ENCODE measurements around the gene PLEKHG4B. TPM values are rescaled to one million over a fixed set of nuclear protein-coding genes. Genes with fewer than 3 reads are reported as not detected.
"Not testable (repeated sequence)": the region's sequence is repeated elsewhere in the genome, so short reads cannot be mapped to it uniquely, and the experiment has no call there.

PLEKHG4B gene
- total and polyA plus RNA-seq, 8 donors: 0.21 to 0.75 (median 0.38) TPM

- intact Hi-C loops (cut with DNase I): no loop called here
- Histone ChIP-seq H3K27me3 (peaks cover 0 to 7% (median 0%) of the 10 kb centered on the region in 4 donors), H3K9me3 (no peaks in the 10 kb centered on the region), H3K36me3 (no peaks in the 10 kb centered on the region), H3K27ac (no peak overlapping the region), H3K4me1 (no peaks in the 10 kb centered on the region), H3K4me3 (no peak overlapping the region)
- ATAC-seq (no peak), FAIRE-seq (no peak), DNase-seq (no peak)
- WGBS, 2 donors: 55 to 63% methylated on average over 3 of the region's 3 CpGs
- no peak for TF ChIP-seq CTCF (IDR thresholded peaks at IDR 0.05)
Observed at GRCh38 chr5:99815-100214, 7.8 kb downstream of the PLEKHG4B start.

- no peak overlapping the region for H3K4me3 ChIP-seq
- no peaks in the 10 kb centered on the region for H3K9me3 ChIP-seq
- no peak for TF ChIP-seq CTCF (IDR thresholded peaks at IDR 0.05)
- FAIRE-seq: no peak
- no peak for ATAC-seq
- intact Hi-C loops (cut with DNase I): no loop called here
- peaks cover 0 to 7% (median 0%) of the 10 kb centered on the region in 4 donors for H3K27me3 ChIP-seq
- no peak overlapping the region for H3K27ac ChIP-seq
- H3K36me3 ChIP-seq: no peaks in the 10 kb centered on the region
- WGBS, 2 donors: 59 to 73% methylated on average over 15 of the region's 15 CpGs
- no peak for DNase-seq
- no peaks in the 10 kb centered on the region for H3K4me1 ChIP-seq
Observed at GRCh38 chr5:102411-103043, 10.6 kb downstream of the PLEKHG4B start.

GRCh38 chr5:104106-104505 is 12.1 kb downstream of the PLEKHG4B start:
- intact Hi-C loops (cut with DNase I); ATAC-seq; H3K36me3 ChIP-seq; H3K4me1 ChIP-seq; FAIRE-seq; H3K4me3 ChIP-seq; H3K27me3 ChIP-seq; H3K9me3 ChIP-seq; DNase-seq; H3K27ac ChIP-seq: not testable (repeated sequence)
- 75 to 87% methylated on average over 9 of the region's 9 CpGs for WGBS, 2 donors

GRCh38 chr5:104778-105296 is 12.9 kb downstream of the PLEKHG4B start:
- Histone ChIP-seq H3K27ac (no peak overlapping the region), H3K27me3 (peaks cover 0 to under 1% (median 0%) of the 10 kb centered on the region in 4 donors), H3K36me3 (no peaks in the 10 kb centered on the region), H3K4me3 (no peak overlapping the region), H3K9me3 (no peaks in the 10 kb centered on the region), H3K4me1 (no peaks in the 10 kb centered on the region)
- FAIRE-seq: no peak
- 63 to 87% methylated on average over 6 of the region's 6 CpGs for WGBS, 2 donors
- DNase-seq: no peak
- intact Hi-C loops (cut with DNase I): no loop called here
- no peak for TF ChIP-seq CTCF (IDR thresholded peaks at IDR 0.05)
- no peak for ATAC-seq

GRCh38 chr5:105504-106070 is 13.6 kb downstream of the PLEKHG4B start:
- no peak overlapping the region for H3K4me3 ChIP-seq
- no peak for TF ChIP-seq CTCF (IDR thresholded peaks at IDR 0.05)
- H3K27me3 ChIP-seq: no peaks in the 10 kb centered on the region
- no peaks in the 10 kb centered on the region for H3K4me1 ChIP-seq
- no peak overlapping the region for H3K27ac ChIP-seq
- no peaks in the 10 kb centered on the region for H3K36me3 ChIP-seq
- ATAC-seq: no peak
- FAIRE-seq: no peak
- DNase-seq: no peak
- WGBS, 2 donors: 56 to 59% methylated on average over 13 of the region's 13 CpGs
- no peaks in the 10 kb centered on the region for H3K9me3 ChIP-seq
- intact Hi-C loops (cut with DNase I): no loop called here
